ENCODE measurements around the gene CFAP141.

DNA sequence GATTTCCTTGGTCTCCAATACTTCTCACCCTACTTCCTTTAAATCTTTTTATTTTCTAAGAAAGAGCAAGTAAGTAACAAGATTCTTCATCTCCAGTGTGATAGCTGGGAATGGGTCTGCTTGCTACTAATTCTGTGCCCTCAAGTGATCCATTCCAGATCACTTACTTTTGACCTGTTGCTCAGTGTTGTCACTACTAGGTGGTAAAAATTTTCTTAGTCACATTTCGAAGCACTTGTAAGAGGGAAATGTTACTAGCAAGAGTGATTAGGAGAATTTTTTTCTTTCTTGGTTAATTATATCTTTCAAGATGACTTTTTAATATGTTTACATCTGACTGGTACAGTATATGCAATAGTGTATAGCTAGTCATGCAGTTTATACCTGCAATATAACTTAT, 16.8 kb upstream of the CFAP141 start:
- TF ChIP-seq, protein P1, sequence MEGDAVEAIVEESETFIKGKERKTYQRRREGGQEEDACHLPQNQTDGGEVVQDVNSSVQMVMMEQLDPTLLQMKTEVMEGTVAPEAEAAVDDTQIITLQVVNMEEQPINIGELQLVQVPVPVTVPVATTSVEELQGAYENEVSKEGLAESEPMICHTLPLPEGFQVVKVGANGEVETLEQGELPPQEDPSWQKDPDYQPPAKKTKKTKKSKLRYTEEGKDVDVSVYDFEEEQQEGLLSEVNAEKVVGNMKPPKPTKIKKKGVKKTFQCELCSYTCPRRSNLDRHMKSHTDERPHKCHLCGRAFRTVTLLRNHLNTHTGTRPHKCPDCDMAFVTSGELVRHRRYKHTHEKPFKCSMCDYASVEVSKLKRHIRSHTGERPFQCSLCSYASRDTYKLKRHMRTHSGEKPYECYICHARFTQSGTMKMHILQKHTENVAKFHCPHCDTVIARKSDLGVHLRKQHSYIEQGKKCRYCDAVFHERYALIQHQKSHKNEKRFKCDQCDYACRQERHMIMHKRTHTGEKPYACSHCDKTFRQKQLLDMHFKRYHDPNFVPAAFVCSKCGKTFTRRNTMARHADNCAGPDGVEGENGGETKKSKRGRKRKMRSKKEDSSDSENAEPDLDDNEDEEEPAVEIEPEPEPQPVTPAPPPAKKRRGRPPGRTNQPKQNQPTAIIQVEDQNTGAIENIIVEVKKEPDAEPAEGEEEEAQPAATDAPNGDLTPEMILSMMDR (IDR thresholded peaks at IDR 0.05): no peak
- TF ChIP-seq EZH2 (IDR thresholded peaks at IDR 0.05): no peak
